Cardiac muscle cell (in vitro differentiated cells and primary cell): ENCODE data around the gene NKAPD1. TPM values are rescaled to one million over a fixed set of nuclear protein-coding genes. Genes with fewer than 3 reads are reported as not detected.

Experiments used
- DNase-seq, 2 donors: peaks; one replicate each; pipeline versions ENCODE4 v3.0.0 to v3.0.0-alpha.2; 2010 to 2017; ENCODE audit warnings: low read depth in 1 of 2, low spot score in 1 of 2
- H3K27ac ChIP-seq: fragments of 200-600 bp; sonication (generic); 2 replicates; pipeline ENCODE4 v1.5.1; 2016
- H3K27me3 ChIP-seq: fragments of 200-600 bp; sonication (generic); 2 replicates; pipeline ENCODE4 v1.6.0; 2016; ENCODE audit warnings: control low read depth
- H3K36me3 ChIP-seq: fragments of 200-600 bp; sonication (generic); 2 replicates; pipeline ENCODE4 v1.5.1; 2016; ENCODE audit warnings: control low read depth
- H3K4me1 ChIP-seq: fragments of 200-600 bp; sonication (generic); 2 replicates; pipeline ENCODE4 v1.8.1; 2017; ENCODE audit warnings: low read depth, mild to moderate bottlenecking, mixed run types
- H3K4me3 ChIP-seq: fragments of 200-600 bp; sonication (generic); 2 replicates; pipeline ENCODE4 v1.5.1; 2016; ENCODE audit warnings: mild to moderate bottlenecking
- H3K9me3 ChIP-seq: fragments of 200-600 bp; sonication (generic); 2 replicates; pipeline ENCODE4 v1.5.1; 2017; ENCODE audit warnings: low read depth, mild to moderate bottlenecking, control low read depth
- polyA plus RNA-seq: library from polyadenylated mRNA; unstranded; fragments of >200 nt; fragmentation: Nextera tagmentation; extraction: Ambion mirVana; gene quantifications from 2 replicates; pipeline ENCODE4 v1.2.1, GENCODE V29; 2016
- total RNA-seq: library from RNA; depleted of rRNA; stranded (reverse); fragments of >200 nt; gene quantifications from 2 replicates; pipeline ENCODE4 v1.2.3, GENCODE V29; 2016
- TF ChIP-seq, protein P1 (sequence below): IDR thresholded peaks from 2 replicates; pipeline ENCODE4 v1.5.1; 2012; ENCODE audit warnings: low read depth, mild to moderate bottlenecking, low read length

The NKAPD1 gene
- total and polyA plus RNA-seq, 2 experiments from 2014 or later = 12.8 to 19.6 TPM

GRCh38 chr11:112114460-112114859, 40.4 kb downstream of the NKAPD1 start:
- Histone ChIP-seq H3K27ac (no peak overlapping the region), H3K9me3 (no peaks in the 10 kb centered on the region), H3K4me1 (peaks cover 3% of the 10 kb centered on the region), H3K36me3 (no peaks in the 10 kb centered on the region), H3K27me3 (no peaks in the 10 kb centered on the region), H3K4me3 (no peak overlapping the region)
- TF ChIP-seq, protein P1, sequence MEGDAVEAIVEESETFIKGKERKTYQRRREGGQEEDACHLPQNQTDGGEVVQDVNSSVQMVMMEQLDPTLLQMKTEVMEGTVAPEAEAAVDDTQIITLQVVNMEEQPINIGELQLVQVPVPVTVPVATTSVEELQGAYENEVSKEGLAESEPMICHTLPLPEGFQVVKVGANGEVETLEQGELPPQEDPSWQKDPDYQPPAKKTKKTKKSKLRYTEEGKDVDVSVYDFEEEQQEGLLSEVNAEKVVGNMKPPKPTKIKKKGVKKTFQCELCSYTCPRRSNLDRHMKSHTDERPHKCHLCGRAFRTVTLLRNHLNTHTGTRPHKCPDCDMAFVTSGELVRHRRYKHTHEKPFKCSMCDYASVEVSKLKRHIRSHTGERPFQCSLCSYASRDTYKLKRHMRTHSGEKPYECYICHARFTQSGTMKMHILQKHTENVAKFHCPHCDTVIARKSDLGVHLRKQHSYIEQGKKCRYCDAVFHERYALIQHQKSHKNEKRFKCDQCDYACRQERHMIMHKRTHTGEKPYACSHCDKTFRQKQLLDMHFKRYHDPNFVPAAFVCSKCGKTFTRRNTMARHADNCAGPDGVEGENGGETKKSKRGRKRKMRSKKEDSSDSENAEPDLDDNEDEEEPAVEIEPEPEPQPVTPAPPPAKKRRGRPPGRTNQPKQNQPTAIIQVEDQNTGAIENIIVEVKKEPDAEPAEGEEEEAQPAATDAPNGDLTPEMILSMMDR = no peak
- DNase-seq = no peak

DNA sequence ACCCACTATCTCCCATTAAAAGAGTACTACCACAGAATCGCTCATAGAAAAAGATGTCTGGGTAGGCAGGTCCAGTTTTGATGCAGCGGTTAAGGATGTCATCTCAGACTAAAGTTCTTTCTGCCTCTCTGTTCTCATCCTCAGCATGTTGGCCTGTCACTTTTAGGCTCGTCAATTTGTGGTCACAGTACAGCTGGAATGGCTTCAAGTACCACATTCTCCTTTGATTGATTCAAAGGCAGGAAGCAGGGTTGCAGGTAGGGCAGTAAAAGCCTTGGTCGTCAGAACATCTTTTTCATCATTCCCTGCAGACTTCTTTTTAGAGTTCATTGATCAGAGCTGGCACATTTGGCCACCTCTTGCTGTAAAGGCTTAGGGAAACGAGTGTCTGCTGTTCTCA, 41.3 kb downstream of the NKAPD1 start:
- Histone ChIP-seq H3K4me1 (peaks cover 3% of the 10 kb centered on the region), H3K27ac (no peak overlapping the region), H3K27me3 (no peaks in the 10 kb centered on the region), H3K9me3 (no peaks in the 10 kb centered on the region), H3K36me3 (no peaks in the 10 kb centered on the region), H3K4me3 (no peak overlapping the region)
- DNase-seq = no peak
- TF ChIP-seq, protein P1 = no peak

DNA sequence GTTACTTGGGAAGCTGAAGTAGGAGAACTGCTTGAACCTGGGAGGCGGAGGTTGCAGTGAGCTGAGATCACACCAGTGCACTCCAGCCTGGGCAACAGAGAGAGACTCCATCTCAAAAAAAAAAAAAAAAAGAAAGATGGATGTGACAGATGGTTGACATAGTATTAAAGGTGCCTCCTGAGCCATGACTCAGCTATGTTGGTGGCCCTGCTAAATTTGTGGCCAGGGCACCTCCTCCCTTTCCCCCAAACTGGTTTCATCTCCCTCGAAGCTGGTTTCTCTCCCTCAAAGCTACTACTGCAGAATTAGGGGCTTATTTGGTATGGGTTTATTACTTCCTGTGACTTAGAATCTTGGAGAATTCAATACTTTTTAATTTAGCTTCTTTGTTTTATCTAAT, 44.1 kb downstream of the NKAPD1 start:
- Histone ChIP-seq H3K4me1 (peaks cover 3% of the 10 kb centered on the region), H3K36me3 (no peaks in the 10 kb centered on the region), H3K4me3 (no peak overlapping the region), H3K9me3 (no peaks in the 10 kb centered on the region), H3K27ac (no peak overlapping the region), H3K27me3 (no peaks in the 10 kb centered on the region)
- TF ChIP-seq, protein P1 = no peak
- no peak for DNase-seq

DNA sequence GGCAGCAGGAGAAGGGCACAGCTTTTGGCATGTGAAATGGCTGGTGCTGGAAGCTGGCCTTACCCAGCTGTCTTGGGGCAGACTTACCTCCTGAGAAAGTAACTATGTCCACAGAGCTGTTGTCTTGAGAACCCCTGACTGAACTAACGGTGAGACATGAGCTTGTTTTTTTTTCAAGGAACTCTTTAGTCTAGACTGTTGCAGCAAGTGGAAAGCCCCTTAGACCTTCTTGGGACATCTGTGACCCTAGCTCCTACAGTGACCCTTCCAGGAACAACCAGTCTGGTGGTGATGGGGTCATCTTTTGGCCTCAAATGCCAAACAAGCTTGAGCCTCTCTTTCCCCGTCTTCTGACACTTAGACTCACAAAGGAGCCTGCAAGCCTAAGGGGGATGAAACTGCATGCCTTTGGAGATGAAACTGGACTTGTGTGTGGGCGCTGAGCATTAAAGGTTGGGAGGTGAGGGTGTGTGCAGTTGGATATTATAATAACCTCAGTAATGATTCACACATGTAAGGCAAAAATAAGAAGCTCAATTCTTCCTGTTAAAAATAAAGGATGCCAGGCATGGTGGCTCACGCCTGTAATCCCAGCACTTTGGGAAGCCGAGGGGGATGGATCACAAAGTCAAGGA, 48.0 kb downstream of the NKAPD1 start:
- Histone ChIP-seq H3K27me3 (no peaks in the 10 kb centered on the region), H3K4me1 (no peaks in the 10 kb centered on the region), H3K36me3 (no peaks in the 10 kb centered on the region), H3K9me3 (no peaks in the 10 kb centered on the region), H3K27ac (no peak overlapping the region), H3K4me3 (no peak overlapping the region)
- TF ChIP-seq, protein P1 = no peak
- no peak for DNase-seq

- Histone ChIP-seq H3K36me3 (no peaks in the 10 kb centered on the region), H3K4me3 (no peak overlapping the region), H3K27ac (no peak overlapping the region), H3K4me1 (no peaks in the 10 kb centered on the region), H3K9me3 (no peaks in the 10 kb centered on the region), H3K27me3 (no peaks in the 10 kb centered on the region)
- TF ChIP-seq, protein P1 = no peak
- DNase-seq = no peak
Observed at GRCh38 chr11:112123129-112123528, 49.0 kb downstream of the NKAPD1 start.
